Measurements from ENCODE around the gene ANKRD7. TPM values are rescaled to one million over a fixed set of nuclear protein-coding genes. Genes with fewer than 3 reads are reported as not detected.

ANKRD7 gene, protein sequence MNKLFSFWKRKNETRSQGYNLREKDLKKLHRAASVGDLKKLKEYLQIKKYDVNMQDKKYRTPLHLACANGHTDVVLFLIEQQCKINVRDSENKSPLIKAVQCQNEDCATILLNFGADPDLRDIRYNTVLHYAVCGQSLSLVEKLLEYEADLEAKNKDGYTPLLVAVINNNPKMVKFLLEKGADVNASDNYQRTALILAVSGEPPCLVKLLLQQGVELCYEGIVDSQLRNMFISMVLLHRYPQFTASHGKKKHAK
- not detected for total RNA-seq
- long read RNA-seq = 0 reads

DNA sequence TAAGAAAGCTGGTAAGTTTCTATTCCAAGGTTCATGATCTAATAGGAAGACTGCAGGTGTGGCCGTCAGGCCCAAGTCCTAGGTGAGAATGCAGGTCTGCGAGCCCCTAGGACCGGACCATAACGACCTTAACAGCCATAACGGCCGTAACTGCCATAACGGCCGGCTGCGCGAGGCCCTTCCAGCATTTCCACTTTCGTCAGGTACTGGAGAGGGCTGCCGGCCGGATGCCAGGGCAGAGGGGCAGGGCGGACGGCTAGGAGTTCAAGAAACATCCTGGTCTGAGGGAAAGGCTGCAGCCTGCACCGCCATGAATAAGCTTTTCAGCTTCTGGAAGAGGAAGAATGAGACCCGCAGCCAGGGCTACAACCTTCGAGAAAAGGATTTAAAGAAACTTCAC is at the start of gene ANKRD7:
ANKRD7 (plus strand) TSS at position 184 of the 400 bp plus-strand sequence; CDS start at position 311, 127 bp downstream.
- no peak for DNase-seq
- ATAC-seq = no peak
- intact Hi-C loops (cut with DNase I, micrococcal nuclease) = no loop called here

DNA sequence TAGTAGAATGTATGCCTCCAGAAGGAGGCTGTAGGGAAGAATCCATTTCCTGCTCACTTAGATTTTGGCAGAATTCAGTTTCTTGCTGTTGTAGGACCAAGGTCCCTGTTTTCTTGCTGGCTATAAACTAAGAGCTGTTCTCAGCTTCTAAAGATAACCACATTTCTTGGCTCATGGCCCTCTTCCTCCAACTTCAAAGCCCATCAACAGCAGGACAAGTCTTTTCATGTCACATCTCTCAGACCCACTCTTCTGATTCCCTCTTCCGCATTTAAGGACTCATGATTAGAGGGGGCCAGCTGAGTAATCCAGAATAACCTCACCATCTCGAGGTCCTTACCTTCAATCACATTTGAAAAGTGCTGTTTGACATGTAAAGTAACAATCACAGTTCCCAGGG is 48.8 kb upstream of the ANKRD7 start:
- ATAC-seq (no peak), DNase-seq (no peak)
- intact Hi-C loops (cut with DNase I, micrococcal nuclease) = no loop called here

DNA sequence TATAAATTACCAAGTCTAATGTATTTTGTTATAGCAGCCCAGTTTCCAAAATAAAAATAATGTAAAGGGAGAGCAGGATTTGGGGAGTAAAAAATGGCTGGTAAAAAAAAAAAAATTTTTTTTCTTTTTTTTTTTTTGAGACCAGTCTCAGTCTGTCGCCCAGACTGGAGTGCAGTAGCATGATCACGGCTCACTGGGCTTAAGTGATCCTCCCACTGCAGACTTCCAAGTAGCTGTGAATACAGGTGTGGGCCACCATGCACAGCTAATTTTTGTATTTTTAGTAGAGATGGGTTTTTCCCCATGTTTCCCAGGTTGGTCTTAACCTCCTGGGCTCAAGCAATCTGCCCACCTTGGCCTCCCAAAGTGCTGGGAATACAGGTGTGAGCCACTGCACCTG is 45.3 kb upstream of the ANKRD7 start:
- intact Hi-C loops (cut with DNase I, micrococcal nuclease) = no loop called here
- DNase-seq (no peak), ATAC-seq (no peak)

DNA sequence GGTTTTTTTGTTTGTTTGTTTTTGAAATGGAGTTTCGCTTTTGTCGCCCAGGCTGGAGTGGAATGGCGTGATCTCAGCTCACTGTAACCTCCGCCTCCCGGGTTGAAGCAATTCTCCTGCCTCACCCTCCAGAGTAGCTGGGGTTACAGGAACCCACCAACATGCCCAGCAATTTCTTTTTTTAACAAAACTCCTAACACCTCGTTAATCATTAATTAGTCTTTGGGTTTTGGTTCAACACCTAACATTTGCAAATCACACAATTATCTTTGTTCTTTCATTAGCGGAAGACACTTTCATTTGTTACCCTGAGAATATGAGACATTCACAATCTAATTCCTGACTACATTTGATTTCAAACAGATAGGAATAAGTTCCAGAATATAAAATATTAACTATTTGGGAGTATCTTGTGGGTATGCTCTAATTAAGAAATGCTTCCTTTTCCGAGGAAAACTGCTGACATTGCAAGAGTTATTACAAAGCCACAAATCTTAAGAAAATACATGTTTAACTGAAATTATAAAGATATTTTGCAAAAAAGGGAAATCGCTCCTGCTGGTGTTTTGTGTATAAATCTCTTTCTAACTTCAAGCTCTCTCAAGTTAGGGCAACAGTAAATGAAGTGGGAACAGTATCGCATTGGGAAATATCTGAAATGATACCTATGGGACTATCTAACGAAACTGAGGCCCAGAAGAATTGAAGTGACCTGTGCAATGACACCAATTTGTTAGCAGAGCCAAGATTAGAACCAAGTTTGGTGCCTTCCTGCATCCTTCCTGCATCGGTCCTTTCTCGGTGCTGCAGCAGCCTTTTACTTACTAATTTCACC is 41.7 kb upstream of the ANKRD7 start:
- intact Hi-C loops (cut with DNase I, micrococcal nuclease) = no loop called here
- peak; percentile 23 for ATAC-seq
- peak in 1 of 2 donors; percentile 12 for DNase-seq

DNA sequence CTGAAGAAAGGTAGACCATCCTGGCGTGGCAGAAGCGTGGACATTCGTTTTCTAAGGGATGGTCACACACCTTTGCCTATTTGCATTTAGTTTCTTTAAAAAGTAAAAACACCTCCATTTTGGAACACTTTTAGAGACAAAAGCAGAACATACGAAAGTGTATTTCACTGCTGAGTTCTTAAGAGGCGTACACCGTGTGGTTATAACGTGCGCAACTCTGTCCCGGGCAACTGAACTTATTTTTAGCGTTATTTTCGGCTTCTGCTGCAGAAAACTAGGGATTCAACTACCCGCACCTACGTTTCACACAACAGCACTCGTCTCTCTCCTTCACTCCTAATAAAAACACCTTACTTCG is 41.1 kb upstream of the ANKRD7 start:
- intact Hi-C loops (cut with DNase I, micrococcal nuclease) = no loop called here
- DNase-seq (peak in 1 of 2 donors; percentile 20), ATAC-seq (peak; percentile 18)

DNA sequence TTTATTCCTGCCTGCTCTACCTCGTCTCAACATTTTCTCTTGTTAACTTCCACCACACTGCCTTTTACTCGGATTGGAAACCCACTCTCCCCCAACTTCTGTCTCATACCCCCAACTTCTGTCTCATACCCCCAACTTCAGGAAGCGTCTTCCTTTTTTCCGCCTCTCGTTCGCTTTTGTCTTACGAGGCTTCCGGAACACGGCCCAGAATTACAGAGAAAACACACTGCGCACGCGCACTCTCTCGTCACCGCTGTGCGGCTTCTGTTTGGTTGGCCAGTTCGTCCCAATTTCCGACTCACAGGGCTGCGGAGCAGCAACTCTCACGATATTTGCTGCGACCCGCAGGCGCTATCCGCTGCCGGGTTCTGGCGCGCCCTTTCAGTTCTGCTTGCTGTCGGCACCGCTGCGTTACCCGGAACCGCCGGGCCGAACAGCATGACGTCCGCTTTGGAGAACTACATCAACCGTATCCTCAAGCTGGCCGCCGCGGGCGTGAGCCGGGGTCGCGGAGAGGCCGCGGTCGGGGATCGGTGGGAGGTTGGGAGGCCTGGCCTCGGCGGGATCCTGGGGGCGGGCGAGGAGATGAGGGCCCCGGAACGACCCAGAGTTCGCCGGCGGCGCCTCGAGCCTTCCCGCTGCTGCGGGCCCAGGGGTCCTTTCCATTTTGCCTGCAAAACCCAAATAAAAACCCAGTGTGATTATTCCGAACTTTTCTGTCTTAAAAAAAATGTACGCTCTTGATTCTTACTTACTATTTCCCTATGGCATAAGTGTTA is 40.5 kb upstream of the ANKRD7 start, which contains the start of gene LSM8:
LSM8 (plus strand) TSS at position 379 of the 779 bp plus-strand sequence; CDS start at position 439, 60 bp downstream.
- intact Hi-C loops (cut with DNase I, micrococcal nuclease) = no loop called here
- DNase-seq (peak; percentile 97), ATAC-seq (peak; percentile 98)

DNA sequence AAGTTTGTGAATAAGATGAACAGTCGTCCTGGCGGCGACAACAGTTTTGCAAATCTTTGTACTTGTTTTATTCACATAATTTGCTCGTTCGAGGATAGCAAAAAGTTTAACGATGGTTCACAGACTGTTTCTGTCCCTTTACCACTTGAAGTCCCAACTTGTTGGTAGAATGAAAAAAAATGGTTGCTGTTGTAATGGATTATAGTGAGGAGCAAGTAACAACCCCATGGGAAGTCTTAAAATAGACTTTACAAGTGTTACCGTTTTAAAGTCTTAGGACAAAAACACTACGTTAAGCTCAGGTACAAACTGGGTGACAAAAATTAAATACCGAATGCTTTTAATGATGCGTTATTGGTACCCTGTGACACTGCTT is 40.0 kb upstream of the ANKRD7 start:
- no peak for ATAC-seq
- no peak for DNase-seq
- intact Hi-C loops (cut with DNase I, micrococcal nuclease) = no loop called here

DNA sequence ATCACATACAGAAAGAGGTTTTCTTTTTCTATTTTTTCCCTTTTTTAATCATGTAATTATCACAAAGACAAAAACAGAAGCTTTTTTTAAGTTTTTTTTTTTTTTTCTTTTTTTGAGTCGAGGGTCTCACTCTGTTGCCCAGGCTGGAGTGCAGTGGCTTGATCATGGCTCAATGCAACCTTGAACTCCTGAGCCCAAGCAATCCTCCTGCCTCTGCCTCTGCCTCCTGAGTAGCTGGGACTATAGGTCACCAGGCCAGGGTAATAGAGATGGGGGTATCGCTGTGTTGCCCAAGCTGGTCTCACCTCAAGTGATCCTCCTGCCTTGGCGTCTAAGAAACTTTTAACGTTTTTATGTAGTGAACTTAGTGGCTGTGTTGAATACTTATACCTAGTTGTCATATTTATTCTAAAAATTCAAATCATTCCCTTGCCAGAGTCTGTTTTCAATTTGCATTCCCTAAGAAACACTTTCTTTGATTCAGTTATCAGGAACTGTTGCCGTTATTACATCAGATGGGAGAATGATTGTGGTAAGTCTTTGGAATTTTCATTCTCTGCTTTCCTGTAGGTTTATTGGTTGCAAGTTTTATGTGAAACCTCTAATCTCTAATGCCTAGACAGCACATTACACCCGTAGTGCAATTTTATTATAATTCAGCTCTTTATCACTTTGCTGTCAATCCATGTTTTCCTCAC is 39.2 kb upstream of the ANKRD7 start:
- intact Hi-C loops (cut with DNase I, micrococcal nuclease) = no loop called here
- DNase-seq (no peak), ATAC-seq (no peak)

DNA sequence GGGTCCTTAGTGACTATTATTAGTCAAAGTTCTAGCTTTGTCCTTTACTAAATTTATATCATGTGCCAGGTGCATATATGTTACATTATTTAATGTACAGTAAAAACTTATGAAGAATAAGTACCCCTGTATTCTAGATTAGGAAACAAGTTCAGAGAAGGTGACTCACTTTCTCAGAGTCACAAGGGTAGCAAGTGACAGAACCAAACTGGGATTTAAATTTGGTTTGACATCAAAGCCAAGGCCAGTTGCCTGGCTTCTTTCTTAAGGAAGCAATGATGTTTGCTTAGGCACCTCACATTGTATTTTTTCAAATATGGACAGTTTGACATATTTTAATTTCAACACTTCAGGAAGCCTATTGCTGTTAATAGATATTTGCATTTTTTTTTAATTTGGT is 38.0 kb upstream of the ANKRD7 start:
- ATAC-seq (no peak), DNase-seq (no peak)
- intact Hi-C loops (cut with DNase I, micrococcal nuclease) = no loop called here

DNA sequence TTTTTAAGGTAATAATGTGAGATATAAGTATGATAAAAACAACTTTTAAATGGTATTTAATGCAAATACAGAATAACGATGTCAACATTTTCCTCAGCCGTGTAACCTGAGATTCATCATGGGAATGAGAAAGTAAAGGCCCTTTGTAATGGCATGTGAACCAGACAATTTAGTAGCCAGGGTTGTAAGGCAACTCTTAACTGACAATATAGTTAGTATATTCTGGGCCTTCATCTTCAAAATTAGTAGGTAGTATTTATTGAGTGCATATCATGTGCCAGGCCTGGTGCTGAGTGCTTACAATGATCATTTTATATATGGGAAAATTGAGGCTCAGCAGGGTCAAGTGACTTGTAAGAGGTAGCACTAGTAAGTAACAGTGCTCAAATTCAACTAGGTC is 29.9 kb upstream of the ANKRD7 start:
- intact Hi-C loops (cut with DNase I, micrococcal nuclease) = no loop called here
- DNase-seq (no peak), ATAC-seq (no peak)

DNA sequence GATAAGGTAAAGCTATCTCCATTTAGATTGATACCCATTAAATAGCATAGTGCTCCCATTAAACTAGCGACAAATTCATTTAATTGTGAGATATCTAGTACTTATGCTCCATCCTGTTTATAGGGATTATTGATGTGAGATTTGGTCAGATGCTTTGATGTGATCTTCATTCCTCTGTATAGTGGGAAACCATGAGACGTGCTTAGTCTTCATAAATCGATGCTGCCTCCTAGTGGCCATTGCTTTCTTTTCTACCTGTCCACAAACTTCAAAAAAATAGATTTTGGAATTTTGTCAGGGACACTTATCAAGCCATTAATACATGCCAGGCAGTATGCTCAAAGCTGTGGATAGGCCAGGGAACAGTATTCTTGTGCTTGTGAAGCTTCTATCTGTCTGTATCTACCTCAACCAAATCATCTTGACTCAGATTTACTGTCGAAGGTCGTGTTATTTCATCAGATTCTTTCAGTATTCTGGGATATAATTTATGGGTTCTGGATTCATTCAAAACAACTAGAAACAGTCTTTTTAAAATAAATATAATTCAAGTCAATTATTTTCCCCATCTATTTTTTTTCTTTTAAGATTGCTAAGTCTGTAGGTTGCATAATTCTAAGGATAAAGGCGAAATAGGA is 28.5 kb upstream of the ANKRD7 start:
- ATAC-seq (peak; percentile 66), DNase-seq (peak in 1 of 2 donors; percentile 68)
- intact Hi-C loops (cut with DNase I, micrococcal nuclease) = no loop called here

DNA sequence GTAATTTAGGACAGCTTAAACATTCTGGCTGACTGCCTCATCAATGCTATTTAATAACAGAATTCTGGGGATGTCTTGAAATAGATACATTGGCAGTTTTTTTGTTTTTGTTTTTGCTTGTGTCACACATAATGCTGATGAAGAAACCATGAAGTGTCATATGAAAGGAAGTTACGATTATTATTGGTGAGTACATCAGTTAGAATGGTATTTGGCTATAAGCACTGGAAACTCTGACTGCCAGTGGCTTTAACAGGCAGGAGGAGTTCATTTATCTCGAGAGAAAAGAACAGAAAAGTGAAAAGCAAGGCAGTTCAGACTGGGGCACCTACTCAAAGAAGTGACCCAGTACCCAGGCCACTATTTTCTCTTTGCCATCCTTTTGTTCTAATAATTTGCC is 22.4 kb upstream of the ANKRD7 start:
- intact Hi-C loops (cut with DNase I, micrococcal nuclease) = no loop called here
- no peak for ATAC-seq
- DNase-seq = no peak

DNA sequence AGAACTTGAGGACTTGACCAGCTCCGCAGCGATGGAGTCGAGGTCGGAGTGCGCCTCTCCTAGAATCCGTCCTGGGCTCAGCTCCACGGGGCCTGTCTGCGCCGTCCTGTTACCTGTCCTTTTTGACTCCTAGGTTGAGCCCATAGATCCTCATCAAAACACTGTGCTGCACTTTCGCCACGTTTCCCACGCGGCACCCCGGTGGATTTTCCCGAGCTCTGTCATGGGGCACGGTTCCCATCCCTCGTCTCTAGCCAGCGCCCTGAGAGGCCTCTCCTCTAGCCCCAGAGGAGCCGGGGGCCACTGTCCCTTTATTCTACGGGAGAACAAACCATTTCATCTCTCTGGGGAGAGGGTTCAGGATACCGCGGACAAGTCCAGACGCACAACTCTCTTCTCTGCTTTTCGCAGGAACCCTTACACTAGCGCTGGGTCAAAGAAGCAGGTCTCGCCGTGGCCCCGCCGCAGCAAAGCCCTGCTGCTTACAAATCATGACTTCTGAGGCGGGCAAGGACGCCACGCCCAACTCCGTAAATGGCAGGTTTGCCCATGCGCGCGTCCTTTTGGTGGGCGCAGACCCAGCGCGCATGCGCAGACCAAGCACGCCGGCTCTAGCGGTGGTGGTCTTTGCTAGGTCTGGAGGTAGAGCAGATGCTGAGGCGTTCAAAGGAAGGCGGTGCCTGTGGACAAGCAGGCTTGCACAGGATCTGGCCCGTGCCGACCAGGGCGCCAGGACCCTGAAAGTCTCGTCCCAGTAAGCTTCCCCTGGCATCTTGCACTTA is 10.3 kb upstream of the ANKRD7 start:
- peak; percentile 57 for ATAC-seq
- peak; percentile 49 to 65 for DNase-seq
- intact Hi-C loops (cut with DNase I, micrococcal nuclease) = no loop called here

DNA sequence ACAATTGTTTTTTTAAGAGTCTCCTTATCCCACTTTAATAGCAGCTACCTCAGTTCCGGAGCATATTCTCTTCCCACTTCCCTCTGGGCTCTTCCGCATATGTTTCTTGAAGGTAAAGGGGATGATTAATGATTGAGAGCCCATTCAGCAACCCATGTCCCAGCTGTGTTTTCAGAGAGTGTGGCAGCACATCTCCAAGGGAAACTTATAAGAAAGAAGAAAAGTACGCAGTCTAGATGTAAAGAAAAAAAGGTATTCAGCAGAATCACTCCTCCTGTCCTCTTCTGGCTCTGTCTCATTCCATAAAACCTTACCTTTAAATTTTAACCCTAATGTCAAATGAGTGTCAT is 9.7 kb upstream of the ANKRD7 start:
- no peak for ATAC-seq
- intact Hi-C loops (cut with DNase I, micrococcal nuclease) = no loop called here
- DNase-seq = no peak

DNA sequence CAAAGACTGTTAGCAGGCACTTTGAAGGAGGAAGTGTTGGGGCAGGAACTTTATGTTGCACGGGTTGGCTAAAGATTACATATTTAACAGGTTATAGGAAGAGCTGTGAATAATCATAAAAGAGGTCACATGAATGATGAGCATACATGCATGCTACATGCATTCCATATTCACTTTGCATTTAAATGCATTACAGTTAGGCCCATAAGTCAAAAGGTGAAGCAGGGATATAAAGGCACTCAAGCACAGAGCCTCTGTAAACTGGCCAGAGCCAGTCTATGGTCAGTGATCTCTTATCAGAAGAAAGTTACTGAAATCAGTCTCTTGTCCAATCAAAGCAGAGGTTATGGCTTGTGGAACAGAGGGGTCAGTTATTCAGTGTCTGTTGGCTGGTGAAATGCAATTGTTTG is 7.3 kb upstream of the ANKRD7 start:
- intact Hi-C loops (cut with DNase I, micrococcal nuclease) = no loop called here
- ATAC-seq = peak; percentile 52

DNA sequence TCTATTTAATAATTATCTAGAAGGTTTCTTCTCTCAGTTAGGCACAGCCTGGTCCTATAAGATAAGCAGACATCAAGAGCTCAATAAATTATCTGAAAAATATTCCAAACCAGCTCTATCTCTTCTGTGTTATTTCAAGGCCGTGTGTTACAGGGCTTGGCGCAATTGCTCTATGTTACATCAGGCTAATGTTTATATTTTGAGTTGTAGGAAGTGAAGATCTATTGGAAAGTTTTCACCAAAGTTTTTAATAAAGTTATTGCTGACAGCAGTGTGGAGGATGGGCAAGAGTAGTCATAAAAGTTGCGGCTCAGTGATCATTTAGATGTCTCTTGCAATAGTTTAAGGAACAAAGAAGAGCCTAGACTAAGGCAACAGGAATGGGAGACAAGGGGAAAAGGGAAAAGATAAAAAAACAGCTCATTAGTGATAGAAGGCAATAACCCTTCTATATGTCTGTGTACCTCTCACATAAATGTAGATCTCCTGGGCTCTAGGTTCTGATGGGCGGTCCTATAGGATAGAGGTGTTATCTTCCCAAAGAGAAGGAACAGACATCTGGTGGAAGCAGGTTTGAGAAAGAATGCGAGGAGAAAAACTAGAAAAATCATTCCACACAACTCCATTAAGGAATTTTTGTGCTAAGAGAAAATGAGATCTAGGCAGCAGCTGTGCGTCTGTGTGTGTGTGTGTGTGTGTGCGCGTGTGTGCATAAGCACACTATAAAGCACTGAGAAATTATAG is 5.9 kb upstream of the ANKRD7 start:
- DNase-seq (no peak), ATAC-seq (no peak)
- intact Hi-C loops (cut with DNase I, micrococcal nuclease) = no loop called here

More for the DNA sequence above, 7.3 kb upstream of the ANKRD7 start:
- DNase-seq = no peak

DNA sequence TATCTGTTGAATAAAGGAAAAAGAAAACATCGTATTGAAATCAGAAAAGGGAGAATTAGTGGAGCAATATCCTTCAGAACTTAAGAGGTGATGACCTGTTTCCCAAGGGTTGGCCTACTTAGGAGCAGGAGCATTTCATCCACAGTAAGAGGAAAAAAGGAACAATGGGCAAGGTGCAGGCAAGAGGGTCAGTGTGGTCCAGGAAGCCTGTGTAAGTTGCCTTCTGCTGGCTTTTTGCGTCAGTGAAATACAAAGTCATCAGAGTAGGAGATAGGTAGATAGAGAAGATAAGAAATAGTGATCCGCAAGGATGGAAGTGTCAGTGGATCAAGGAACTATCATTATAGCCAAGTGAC is 5.4 kb upstream of the ANKRD7 start:
- DNase-seq = no peak
- intact Hi-C loops (cut with DNase I, micrococcal nuclease) = no loop called here
- no peak for ATAC-seq
